H1 (cell line): ENCODE results near the gene TEX54. TPM values are rescaled to one million over a fixed set of nuclear protein-coding genes. Genes with fewer than 3 reads are reported as not detected.
A peak's percentile ranks its signal among the peaks of the same experiment; 100 is the strongest.

ENCODE experiments used
- ASH2L ChIP-seq: fragments of 200-600, 300-600 bp; sonication (generic); IDR thresholded peaks from one replicate; pipeline ENCODE4 v1.7.1; 2017; ENCODE audit warnings: low read length
- BCL11A ChIP-seq, 2 experiments: IDR thresholded peaks; one replicate each; pipeline ENCODE4 v1.6.1; 2011; ENCODE audit warnings: low read depth in 2 of 2, low read length in 2 of 2, mild to moderate bottlenecking in 2 of 2
- CBX8 ChIP-seq: fragments of 300-800, 300-1000 bp; sonication (generic); IDR thresholded peaks from 2 replicates; pipeline ENCODE4 v1.7.1; 2016; ENCODE audit warnings: low read depth, low read length, borderline replicate concordance
- CHD1 ChIP-seq: IDR thresholded peaks from 2 replicates; pipeline ENCODE4 v1.6.1; 2012; ENCODE audit warnings: low read depth, low read length, improper control_type of control experiment
- CHD2 ChIP-seq: IDR thresholded peaks from 2 replicates; pipeline ENCODE4 v1.6.1; 2012; ENCODE audit warnings: low read length, improper control_type of control experiment
- CTBP2 ChIP-seq: IDR thresholded peaks from 2 replicates; pipeline ENCODE4 v1.7.0; 2011; ENCODE audit warnings: borderline replicate concordance, mild to moderate bottlenecking, moderate library complexity, mixed read lengths, low read length; ENCODE audit not compliant: insufficient read depth, insufficient read length
- FOSL1 ChIP-seq: IDR thresholded peaks from 2 replicates; pipeline ENCODE4 v1.6.1; 2011; ENCODE audit warnings: mild to moderate bottlenecking, low read depth, low read length, moderate library complexity; ENCODE audit not compliant: insufficient read depth
- JUN ChIP-seq: IDR thresholded peaks from 2 replicates; pipeline ENCODE4 v1.6.1; 2011; ENCODE audit warnings: low read depth, mild to moderate bottlenecking, improper control_type of control experiment, low read length
- KDM1A ChIP-seq: fragments of 200-600, 300-600 bp; sonication (generic); IDR thresholded peaks from 2 replicates; pipeline ENCODE4 v1.7.1; 2016; ENCODE audit warnings: mild to moderate bottlenecking, low read length, borderline replicate concordance
- KDM4A ChIP-seq: IDR thresholded peaks from one replicate; pipeline ENCODE4 v1.7.1; 2012; ENCODE audit warnings: low read depth, mild to moderate bottlenecking, moderate library complexity, low read length, inconsistent platforms; ENCODE audit not compliant: severe bottlenecking
- RAD21 ChIP-seq, 2 experiments: IDR thresholded peaks in 1 of 2; conservative IDR thresholded peaks in 1 of 2; 2 replicates each; pipeline ENCODE4 v1.6.1; 2011; ENCODE audit warnings: low read depth in 2 of 2, low read length in 2 of 2, improper control_type of control experiment in 1 of 2, inconsistent platforms in 1 of 2, mild to moderate bottlenecking in 1 of 2, moderate library complexity in 1 of 2
- RFX5 ChIP-seq: IDR thresholded peaks from 2 replicates; pipeline ENCODE4 v1.6.1; 2011; ENCODE audit warnings: low read depth, low read length, improper control_type of control experiment, borderline replicate concordance
- RXRA ChIP-seq: IDR thresholded peaks from 2 replicates; pipeline ENCODE4 v1.6.1; 2011; ENCODE audit warnings: low read depth, mild to moderate bottlenecking, low read length, moderate library complexity; ENCODE audit not compliant: insufficient read depth
- SP4 ChIP-seq: IDR thresholded peaks from 2 replicates; pipeline ENCODE4 v1.6.1; 2012; ENCODE audit warnings: low read length, inconsistent platforms
- TCF12 ChIP-seq: IDR thresholded peaks from 2 replicates; pipeline ENCODE4 v1.6.1; 2011; ENCODE audit warnings: low read depth, mild to moderate bottlenecking, low read length
- polyA plus RNA-seq, 7 experiments: library from polyadenylated mRNA; depleted of rRNA in 3 of 7; stranded (reverse) in 5 of 7; unstranded in 2 of 7; fragments of >200 nt in 5 of 7; fragments of 200-250 nt in 2 of 7; gene quantifications; 1 replicate in 5 of 7; 2 replicates in 1 of 7; 4 replicates in 1 of 7; pipeline versions ENCODE4 v1.2.1 to v1.2.3, GENCODE V29; 2011 to 2013; ENCODE audit warnings: missing spikeins in 2 of 7, mixed read lengths in 2 of 7
- total RNA-seq: library from RNA; stranded (reverse); fragmentation: NEBNext Ultra II Directional; extraction: Animal tissue kit (Norgen Biotek cat#: 25700); gene quantifications from 2 replicates; pipeline ENCODE4 v1.2.1, GENCODE V29; 2021
- TF ChIP-seq, protein P1 (sequence below): IDR thresholded peaks from 2 replicates; pipeline ENCODE4 v1.6.1; 2012; ENCODE audit warnings: low read length, inconsistent platforms
- TF ChIP-seq, protein P2 (sequence below): IDR thresholded peaks from 2 replicates; pipeline ENCODE4 v1.6.1; 2011; ENCODE audit warnings: low read depth, mild to moderate bottlenecking, low read length; ENCODE audit not compliant: insufficient read depth
- TF ChIP-seq, protein P3 (sequence below), 3 experiments: IDR thresholded peaks; 1 replicate in 2 of 3; 2 replicates in 1 of 3; pipeline versions ENCODE4 v1.5.1 to v1.6.1; 2011; ENCODE audit warnings: low read length in 3 of 3, mild to moderate bottlenecking in 3 of 3, inconsistent platforms in 2 of 3, low read depth in 1 of 3, moderate library complexity in 1 of 3; ENCODE audit not compliant: insufficient read depth in 1 of 3; ENCODE audit errors: control extremely low read depth in 1 of 3

The TEX54 gene
- total and polyA plus RNA-seq, 2 of the 8 experiments (the other 6 are each of a cell fraction or from before 2014, with no cell fraction given) = 1.2 TPM; not detected in 1

DNA sequence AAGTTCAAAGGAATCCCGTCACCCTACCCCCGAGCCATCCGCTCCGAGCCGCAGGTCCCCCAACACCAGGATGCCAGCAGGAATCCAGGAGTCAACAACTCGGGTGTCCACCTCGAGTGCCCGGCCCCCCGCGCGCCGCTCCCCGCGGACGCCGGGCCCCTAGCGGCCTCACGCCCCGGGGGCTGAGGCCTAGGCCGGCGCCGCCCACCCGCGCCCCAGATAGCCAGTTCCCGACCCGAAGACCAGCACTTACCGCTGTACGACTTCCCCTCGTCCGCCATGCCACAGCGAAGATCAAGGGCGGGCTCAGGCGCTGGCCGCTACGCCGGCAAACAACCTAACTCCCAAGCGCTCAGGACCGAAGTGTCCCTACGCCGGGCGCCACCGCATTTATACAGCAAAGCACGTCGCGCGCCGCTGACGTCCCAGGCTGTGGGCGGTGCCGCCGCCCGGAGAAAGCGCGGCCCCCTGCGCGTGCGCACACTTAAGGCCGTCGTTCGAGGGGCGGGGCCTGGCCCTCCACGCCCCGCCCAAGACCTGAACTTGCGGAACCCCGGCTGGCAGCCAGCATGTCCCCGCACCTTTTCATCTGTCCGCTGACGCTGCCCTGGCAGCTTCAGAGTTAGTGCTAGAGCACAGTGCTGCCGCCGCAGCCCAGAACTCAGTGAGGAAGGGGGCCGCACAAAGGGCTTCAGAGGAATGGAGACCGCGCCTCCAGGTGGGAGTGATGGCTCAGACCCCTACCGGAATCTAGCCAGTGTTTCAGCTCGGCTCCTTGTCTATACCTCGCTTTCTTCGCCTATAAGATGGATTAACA lies 27.4 kb downstream of the TEX54 start, which contains the start of gene NXF1 (continued):
- TF ChIP-seq SP4 (no peak), BCL11A (IDR thresholded peaks at IDR 0.05; ENCODE audit: low read depth in 2 of 2, low read length in 2 of 2) (no peak), CHD2 (no peak), CHD1 (no peak), JUN (no peak), KDM1A (no peak), RAD21 (IDR thresholded peaks at IDR 0.05 in 1 of 2, conservative IDR thresholded peaks at IDR 0.05 in 1 of 2; ENCODE audit: low read depth in 2 of 2, low read length in 2 of 2) (0 out of 4 replicates have a peak, but pooled peaks of 1 of the 2 experiments have one; percentile 4), CTBP2 (no peak), RXRA (no peak), RFX5 (no peak), ASH2L (no peak), CBX8 (no peak), TCF12 (no peak), FOSL1 (no peak), KDM4A (peak; percentile 99)
- TF ChIP-seq, protein P1, sequence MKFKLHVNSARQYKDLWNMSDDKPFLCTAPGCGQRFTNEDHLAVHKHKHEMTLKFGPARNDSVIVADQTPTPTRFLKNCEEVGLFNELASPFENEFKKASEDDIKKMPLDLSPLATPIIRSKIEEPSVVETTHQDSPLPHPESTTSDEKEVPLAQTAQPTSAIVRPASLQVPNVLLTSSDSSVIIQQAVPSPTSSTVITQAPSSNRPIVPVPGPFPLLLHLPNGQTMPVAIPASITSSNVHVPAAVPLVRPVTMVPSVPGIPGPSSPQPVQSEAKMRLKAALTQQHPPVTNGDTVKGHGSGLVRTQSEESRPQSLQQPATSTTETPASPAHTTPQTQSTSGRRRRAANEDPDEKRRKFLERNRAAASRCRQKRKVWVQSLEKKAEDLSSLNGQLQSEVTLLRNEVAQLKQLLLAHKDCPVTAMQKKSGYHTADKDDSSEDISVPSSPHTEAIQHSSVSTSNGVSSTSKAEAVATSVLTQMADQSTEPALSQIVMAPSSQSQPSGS = no peak
- TF ChIP-seq, protein P2, sequence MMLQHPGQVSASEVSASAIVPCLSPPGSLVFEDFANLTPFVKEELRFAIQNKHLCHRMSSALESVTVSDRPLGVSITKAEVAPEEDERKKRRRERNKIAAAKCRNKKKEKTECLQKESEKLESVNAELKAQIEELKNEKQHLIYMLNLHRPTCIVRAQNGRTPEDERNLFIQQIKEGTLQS = peak; percentile 86
- TF ChIP-seq, protein P3, sequence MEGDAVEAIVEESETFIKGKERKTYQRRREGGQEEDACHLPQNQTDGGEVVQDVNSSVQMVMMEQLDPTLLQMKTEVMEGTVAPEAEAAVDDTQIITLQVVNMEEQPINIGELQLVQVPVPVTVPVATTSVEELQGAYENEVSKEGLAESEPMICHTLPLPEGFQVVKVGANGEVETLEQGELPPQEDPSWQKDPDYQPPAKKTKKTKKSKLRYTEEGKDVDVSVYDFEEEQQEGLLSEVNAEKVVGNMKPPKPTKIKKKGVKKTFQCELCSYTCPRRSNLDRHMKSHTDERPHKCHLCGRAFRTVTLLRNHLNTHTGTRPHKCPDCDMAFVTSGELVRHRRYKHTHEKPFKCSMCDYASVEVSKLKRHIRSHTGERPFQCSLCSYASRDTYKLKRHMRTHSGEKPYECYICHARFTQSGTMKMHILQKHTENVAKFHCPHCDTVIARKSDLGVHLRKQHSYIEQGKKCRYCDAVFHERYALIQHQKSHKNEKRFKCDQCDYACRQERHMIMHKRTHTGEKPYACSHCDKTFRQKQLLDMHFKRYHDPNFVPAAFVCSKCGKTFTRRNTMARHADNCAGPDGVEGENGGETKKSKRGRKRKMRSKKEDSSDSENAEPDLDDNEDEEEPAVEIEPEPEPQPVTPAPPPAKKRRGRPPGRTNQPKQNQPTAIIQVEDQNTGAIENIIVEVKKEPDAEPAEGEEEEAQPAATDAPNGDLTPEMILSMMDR (IDR thresholded peaks at IDR 0.05; ENCODE audit: control extremely low read depth in 1 of 3, insufficient read depth in 1 of 3, low read depth in 1 of 3, low read length in 3 of 3) = peak in 1 of 3 experiments; percentile 20; a peak in 1 of 4 replicates
